ENCODE measurements around the gene CSMD2.

- TF ChIP-seq, protein P1, sequence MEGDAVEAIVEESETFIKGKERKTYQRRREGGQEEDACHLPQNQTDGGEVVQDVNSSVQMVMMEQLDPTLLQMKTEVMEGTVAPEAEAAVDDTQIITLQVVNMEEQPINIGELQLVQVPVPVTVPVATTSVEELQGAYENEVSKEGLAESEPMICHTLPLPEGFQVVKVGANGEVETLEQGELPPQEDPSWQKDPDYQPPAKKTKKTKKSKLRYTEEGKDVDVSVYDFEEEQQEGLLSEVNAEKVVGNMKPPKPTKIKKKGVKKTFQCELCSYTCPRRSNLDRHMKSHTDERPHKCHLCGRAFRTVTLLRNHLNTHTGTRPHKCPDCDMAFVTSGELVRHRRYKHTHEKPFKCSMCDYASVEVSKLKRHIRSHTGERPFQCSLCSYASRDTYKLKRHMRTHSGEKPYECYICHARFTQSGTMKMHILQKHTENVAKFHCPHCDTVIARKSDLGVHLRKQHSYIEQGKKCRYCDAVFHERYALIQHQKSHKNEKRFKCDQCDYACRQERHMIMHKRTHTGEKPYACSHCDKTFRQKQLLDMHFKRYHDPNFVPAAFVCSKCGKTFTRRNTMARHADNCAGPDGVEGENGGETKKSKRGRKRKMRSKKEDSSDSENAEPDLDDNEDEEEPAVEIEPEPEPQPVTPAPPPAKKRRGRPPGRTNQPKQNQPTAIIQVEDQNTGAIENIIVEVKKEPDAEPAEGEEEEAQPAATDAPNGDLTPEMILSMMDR (IDR thresholded peaks at IDR 0.05): no peak
- TF ChIP-seq POLR2A (IDR thresholded peaks at IDR 0.05): no peak
These were observed 180.0 kb downstream of the CSMD2 start for GRCh38 chr1:33984906-33985565.
